GM12878 (cell line): ENCODE measurements around the gene PHACTR1. TPM values are rescaled to one million over a fixed set of nuclear protein-coding genes. Genes with fewer than 3 reads are reported as not detected.

Experiments used
- ATAC-seq: fragments of 200-7000 bp; cut with Tn5 transposase; 3 replicates; pipeline ENCODE4 v1.9.1; 2020; ENCODE audit warnings: mild to moderate bottlenecking, moderate library complexity
- BruUV-seq: library from RNA; stranded (reverse); fragments of 400-500 nt; replicated peaks from 2 replicates; lab custom pipeline; 2021; lab: Mats Ljungman, UMichigan
- CTCF ChIA-PET: fragments of 300-600 bp; sonication (Branson Sonifier 250); formaldehyde crosslinking; extraction: SDS; loops from one replicate; lab custom pipeline; 2021; ENCODE audit warnings: inconsistent platforms; lab: Yijun Ruan, JAX
- POLR2A ChIA-PET: fragments of 350-600 bp; formaldehyde crosslinking; extraction: SDS; loops from one replicate; lab custom pipeline; 2021; ENCODE audit warnings: inconsistent platforms; lab: Charles Lee
- RAD21 ChIA-PET: fragments of 300-600 bp; sonication (Branson Sonifier 250); formaldehyde crosslinking; loops from one replicate; lab custom pipeline; 2023; ENCODE audit warnings: antibody characterized with exemption; ENCODE audit not compliant: unreplicated experiment; lab: Charles Lee
- SMC1A ChIA-PET: fragments of 300-600 bp; sonication (Branson Sonifier 250); formaldehyde crosslinking; loops from one replicate; lab custom pipeline; 2023; ENCODE audit not compliant: unreplicated experiment, uncharacterized antibody; lab: Charles Lee
- DNase-seq: peaks from one replicate; pipeline ENCODE4 v3.0.0-alpha.2; 2011; ENCODE audit warnings: low read depth, low spot score
- FAIRE-seq: peaks from 3 replicates; lab custom pipeline; 2011; peaks lifted over from hg19 to GRCh38; lab: Jason Lieb, UNC
- H2AFZ ChIP-seq: 2 replicates; pipeline ENCODE4 v1.6.0; 2011; ENCODE audit warnings: low read depth, low read length, control low read depth; ENCODE audit not compliant: control insufficient read depth
- H3K27ac ChIP-seq: 2 replicates; pipeline ENCODE4 v1.5.1; 2011; ENCODE audit warnings: control low read depth; ENCODE audit not compliant: control insufficient read depth, insufficient read depth
- H3K27me3 ChIP-seq, 2 experiments: replicated peaks in 1 of 2; 2 replicates each; pipeline versions ENCODE4 v1.6.0 to v1.6.1; 2011; ENCODE audit warnings: low read length in 1 of 2; ENCODE audit not compliant: control insufficient read depth in 2 of 2, insufficient read depth in 2 of 2
- H3K36me3 ChIP-seq, 2 experiments: 2 replicates each; pipeline ENCODE4 v1.5.1; 2011; ENCODE audit warnings: low read length in 1 of 2; ENCODE audit not compliant: control insufficient read depth in 2 of 2, insufficient read depth in 2 of 2
- H3K4me1 ChIP-seq: 2 replicates; pipeline ENCODE4 v1.6.1; 2011; ENCODE audit warnings: mild to moderate bottlenecking, low read length, moderate library complexity, mixed read lengths; ENCODE audit not compliant: control insufficient read depth, insufficient read depth
- H3K4me2 ChIP-seq: 2 replicates; pipeline ENCODE4 v1.6.0; 2011; ENCODE audit warnings: control low read depth; ENCODE audit not compliant: control insufficient read depth, insufficient read depth
- H3K4me3 ChIP-seq: fragments of 200-600 bp; sonication (generic); 2 replicates; pipeline ENCODE4 v1.5.1; 2016
- H3K79me2 ChIP-seq: 2 replicates; pipeline ENCODE4 v1.6.0; 2011; ENCODE audit warnings: low read length; ENCODE audit not compliant: control insufficient read depth, insufficient read depth
- H3K9ac ChIP-seq: 2 replicates; pipeline ENCODE4 v1.8.0; 2011; ENCODE audit warnings: low read length, control low read depth, mixed read lengths; ENCODE audit not compliant: control insufficient read depth, insufficient read depth
- H3K9me3 ChIP-seq: replicated peaks from 3 replicates; pipeline ENCODE4 v1.5.1; 2011; ENCODE audit warnings: mild to moderate bottlenecking, low read length; ENCODE audit not compliant: control insufficient read depth, insufficient read depth
- H4K20me1 ChIP-seq: 2 replicates; pipeline ENCODE4 v1.6.0; 2011; ENCODE audit not compliant: control insufficient read depth, insufficient read depth
- BACH1 ChIP-seq: fragments of 450-650 bp; IDR thresholded peaks from 2 replicates; pipeline ENCODE4 v1.6.1; 2017; ENCODE audit warnings: mild to moderate bottlenecking, borderline replicate concordance
- BCL11A ChIP-seq: IDR thresholded peaks from 2 replicates; pipeline ENCODE4 v1.6.1; 2011; ENCODE audit warnings: low read depth, low read length
- BMI1 ChIP-seq: fragments of 450-650 bp; IDR thresholded peaks from 2 replicates; pipeline ENCODE4 v1.6.1; 2016; ENCODE audit warnings: mild to moderate bottlenecking, moderate library complexity, borderline replicate concordance
- BRCA1 ChIP-seq: IDR thresholded peaks from 2 replicates; pipeline ENCODE4 v1.6.1; 2011; ENCODE audit warnings: low read depth, low read length, improper control_type of control experiment
- CHD4 ChIP-seq: fragments of 200-600 bp; sonication (generic); IDR thresholded peaks from 2 replicates; pipeline ENCODE4 v1.6.1; 2016; ENCODE audit warnings: mild to moderate bottlenecking
- RAD51 ChIP-seq: fragments of 450-650 bp; IDR thresholded peaks from 2 replicates; pipeline ENCODE4 v1.6.1; 2016; ENCODE audit warnings: moderate library complexity, mild to moderate bottlenecking, inconsistent platforms
- RFX5 ChIP-seq: IDR thresholded peaks from 2 replicates; pipeline ENCODE4 v1.6.1; 2011; ENCODE audit warnings: low read depth, low read length, improper control_type of control experiment
- TCF3 ChIP-seq: IDR thresholded peaks from 2 replicates; pipeline ENCODE4 v1.6.1; 2012; ENCODE audit warnings: low read depth, mild to moderate bottlenecking, low read length, borderline replicate concordance; ENCODE audit not compliant: insufficient read depth
- USF1 ChIP-seq: IDR thresholded peaks from 2 replicates; pipeline ENCODE4 v1.6.1; 2011; ENCODE audit warnings: borderline replicate concordance, low read depth, mild to moderate bottlenecking, moderate library complexity, mixed read lengths, low read length; ENCODE audit not compliant: insufficient read depth; ENCODE audit errors: extremely low read length
- YBX1 ChIP-seq: fragments of 450-650 bp; IDR thresholded peaks from 2 replicates; pipeline ENCODE4 v1.6.1; 2016; ENCODE audit warnings: antibody characterized with exemption
- ZBTB11 ChIP-seq: fragments of 450-650 bp; formaldehyde crosslinking; IDR thresholded peaks from 2 replicates; pipeline ENCODE4 v1.5.0; 2022; ENCODE audit warnings: mild to moderate bottlenecking, missing genetic modification characterization
- ZNF274 ChIP-seq: IDR thresholded peaks from one replicate; pipeline ENCODE4 v1.8.0; 2011; ENCODE audit not compliant: insufficient read length, insufficient read depth
- WGBS: methylation state at CpG from one replicate; pipeline ENCODE4 v1.1.6; 2016; ENCODE audit warnings: low lambda C conversion rate; ENCODE audit not compliant: insufficient replicate concordance, insufficient coverage; ENCODE audit errors: missing lambda C conversion rate; 5-methylcytosine and 5-hydroxymethylcytosine counted together
- in situ Hi-C: fragments of 300-500 bp; cut with MboI; formaldehyde crosslinking; loops from 9 replicates; pipeline ENCODE4 v1.14.3; 2018; ENCODE audit warnings: mixed read lengths
- intact Hi-C: fragments of 100-400 bp; cut with micrococcal nuclease; formaldehyde crosslinking; loops from one replicate; pipeline ENCODE4 v1.14.2; 2022; ENCODE audit not compliant: unreplicated experiment
- polyA plus RNA-seq, 11 experiments: library from polyadenylated mRNA; depleted of rRNA in 4 of 11; unstranded in 6 of 11; stranded (reverse) in 5 of 11; fragments of >200 nt; fragmentation: Nextera tagmentation in 4 of 11; fragmentation: Illumina TruSeq in 1 of 11; extraction: Ambion mirVana in 4 of 11; extraction: Trizol in 1 of 11; gene quantifications; 1 replicate in 1 of 11; 2 replicates in 10 of 11; pipeline versions ENCODE4 v1.2.1 to v1.2.3, GENCODE V29; 2011 to 2016; ENCODE audit warnings: inconsistent platforms in 2 of 11, missing spikeins in 2 of 11, low read depth in 1 of 11
- total RNA-seq, 4 experiments: library from RNA; depleted of rRNA in 3 of 4; stranded (reverse); fragments of >200 nt in 3 of 4; fragmentation: Illumina TruSeq in 1 of 4; extraction: Trizol in 1 of 4; gene quantifications; 2 replicates each; pipeline versions ENCODE4 v1.2.1 to v1.2.3, GENCODE V29; 2013 to 2021
- TF ChIP-seq, protein P1 (sequence below): fragments of 450-650 bp; IDR thresholded peaks from 2 replicates; pipeline ENCODE4 v1.6.1; 2016; ENCODE audit warnings: mild to moderate bottlenecking, moderate library complexity, borderline replicate concordance
- TF ChIP-seq, protein P2 (sequence below): fragments of 450-650 bp; IDR thresholded peaks from 2 replicates; pipeline ENCODE4 v1.6.1; 2017; ENCODE audit warnings: low read depth, mild to moderate bottlenecking, moderate library complexity

The PHACTR1 gene
- total and polyA plus RNA-seq, 10 of the 15 experiments (the other 5 are each of a cell fraction or from before 2014, with no cell fraction given): 34.2 to 94.6 (median 62.3) TPM

- TF ChIP-seq, protein P1, sequence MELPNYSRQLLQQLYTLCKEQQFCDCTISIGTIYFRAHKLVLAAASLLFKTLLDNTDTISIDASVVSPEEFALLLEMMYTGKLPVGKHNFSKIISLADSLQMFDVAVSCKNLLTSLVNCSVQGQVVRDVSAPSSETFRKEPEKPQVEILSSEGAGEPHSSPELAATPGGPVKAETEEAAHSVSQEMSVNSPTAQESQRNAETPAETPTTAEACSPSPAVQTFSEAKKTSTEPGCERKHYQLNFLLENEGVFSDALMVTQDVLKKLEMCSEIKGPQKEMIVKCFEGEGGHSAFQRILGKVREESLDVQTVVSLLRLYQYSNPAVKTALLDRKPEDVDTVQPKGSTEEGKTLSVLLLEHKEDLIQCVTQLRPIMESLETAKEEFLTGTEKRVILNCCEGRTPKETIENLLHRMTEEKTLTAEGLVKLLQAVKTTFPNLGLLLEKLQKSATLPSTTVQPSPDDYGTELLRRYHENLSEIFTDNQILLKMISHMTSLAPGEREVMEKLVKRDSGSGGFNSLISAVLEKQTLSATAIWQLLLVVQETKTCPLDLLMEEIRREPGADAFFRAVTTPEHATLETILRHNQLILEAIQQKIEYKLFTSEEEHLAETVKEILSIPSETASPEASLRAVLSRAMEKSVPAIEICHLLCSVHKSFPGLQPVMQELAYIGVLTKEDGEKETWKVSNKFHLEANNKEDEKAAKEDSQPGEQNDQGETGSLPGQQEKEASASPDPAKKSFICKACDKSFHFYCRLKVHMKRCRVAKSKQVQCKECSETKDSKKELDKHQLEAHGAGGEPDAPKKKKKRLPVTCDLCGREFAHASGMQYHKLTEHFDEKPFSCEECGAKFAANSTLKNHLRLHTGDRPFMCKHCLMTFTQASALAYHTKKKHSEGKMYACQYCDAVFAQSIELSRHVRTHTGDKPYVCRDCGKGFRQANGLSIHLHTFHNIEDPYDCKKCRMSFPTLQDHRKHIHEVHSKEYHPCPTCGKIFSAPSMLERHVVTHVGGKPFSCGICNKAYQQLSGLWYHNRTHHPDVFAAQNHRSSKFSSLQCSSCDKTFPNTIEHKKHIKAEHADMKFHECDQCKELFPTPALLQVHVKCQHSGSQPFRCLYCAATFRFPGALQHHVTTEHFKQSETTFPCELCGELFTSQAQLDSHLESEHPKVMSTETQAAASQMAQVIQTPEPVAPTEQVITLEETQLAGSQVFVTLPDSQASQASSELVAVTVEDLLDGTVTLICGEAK: no peak
- TF ChIP-seq YBX1: no peak
Observed at GRCh38 chr6:12951415-12951814, 234.8 kb downstream of the PHACTR1 start (continued).

- ATAC-seq: no peak
- no peak overlapping the region for H3K9ac ChIP-seq
- H3K4me3 ChIP-seq: no peak overlapping the region
- no peak for DNase-seq
- no peaks in the 10 kb centered on the region for H4K20me1 ChIP-seq
- RAD21 ChIA-PET: no interaction called here
- POLR2A ChIA-PET: no interaction called here
- no peak overlapping the region for H3K27ac ChIP-seq
- no TSS peak for BruUV-seq
- H3K4me1 ChIP-seq: no peaks in the 10 kb centered on the region
- H3K36me3 ChIP-seq: no peaks in the 10 kb centered on the region
- intact Hi-C loops (no loop called here), in situ Hi-C loops (no loop called here)
- CTCF ChIA-PET: no interaction called here
- no peak overlapping the region for H2AFZ ChIP-seq
- peaks cover 1 to 4% of the 10 kb centered on the region in 2 experiments; a peak in 3 of 4 replicates for H3K27me3 ChIP-seq
- H3K9me3 ChIP-seq: no peaks in the 10 kb centered on the region
- H3K4me2 ChIP-seq: no peak overlapping the region
- SMC1A ChIA-PET: no interaction called here
- H3K79me2 ChIP-seq: no peaks in the 10 kb centered on the region
- no peak for FAIRE-seq
- 26% methylated on average over 4 of the region's 4 CpGs for WGBS
- TF ChIP-seq, protein P2, sequence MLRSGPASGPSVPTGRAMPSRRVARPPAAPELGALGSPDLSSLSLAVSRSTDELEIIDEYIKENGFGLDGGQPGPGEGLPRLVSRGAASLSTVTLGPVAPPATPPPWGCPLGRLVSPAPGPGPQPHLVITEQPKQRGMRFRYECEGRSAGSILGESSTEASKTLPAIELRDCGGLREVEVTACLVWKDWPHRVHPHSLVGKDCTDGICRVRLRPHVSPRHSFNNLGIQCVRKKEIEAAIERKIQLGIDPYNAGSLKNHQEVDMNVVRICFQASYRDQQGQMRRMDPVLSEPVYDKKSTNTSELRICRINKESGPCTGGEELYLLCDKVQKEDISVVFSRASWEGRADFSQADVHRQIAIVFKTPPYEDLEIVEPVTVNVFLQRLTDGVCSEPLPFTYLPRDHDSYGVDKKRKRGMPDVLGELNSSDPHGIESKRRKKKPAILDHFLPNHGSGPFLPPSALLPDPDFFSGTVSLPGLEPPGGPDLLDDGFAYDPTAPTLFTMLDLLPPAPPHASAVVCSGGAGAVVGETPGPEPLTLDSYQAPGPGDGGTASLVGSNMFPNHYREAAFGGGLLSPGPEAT: no peak
- TF ChIP-seq BMI1 (no peak), BACH1 (no peak), RAD51 (no peak), ZBTB11 (CRISPR knock-in tag) (no peak), ZNF274 (no peak), BRCA1 (no peak), CHD4 (no peak), RFX5 (no peak), TCF3 (no peak), BCL11A (no peak), USF1 (no peak)
Observed at GRCh38 chr6:12952318-12952717, 235.8 kb downstream of the PHACTR1 start.
